Nucleus accumbens (tissue), 56 donors: Measurements from ENCODE around the gene ZSCAN30.

ENCODE experiments used
- DNase-seq, 56 donors: peaks; one replicate each; lab custom pipeline; 2025; lab: John Stamatoyannopoulos, UW

Gene ZSCAN30

GRCh38 chr18:35290094-35290735 is at the start of gene ZSCAN30:
ZSCAN30 (minus strand) TSS chr18:35290229; CDS start chr18:35264352, 25,877 bp downstream.
- peak; percentile 60 to 96 (median 92) for DNase-seq

- no peak for DNase-seq
These were observed 47.3 kb upstream of the ZSCAN30 start for GRCh38 chr18:35337286-35337685.

GRCh38 chr18:35335866-35336265 is 45.8 kb upstream of the ZSCAN30 start:
- no peak for DNase-seq

- DNase-seq: no peak
These were observed 44.8 kb upstream of the ZSCAN30 start for GRCh38 chr18:35334821-35335220.

GRCh38 chr18:35334212-35334611 is 44.2 kb upstream of the ZSCAN30 start:
- DNase-seq: no peak

- no peak for DNase-seq
These were observed 41.5 kb upstream of the ZSCAN30 start for GRCh38 chr18:35331367-35332087.

- no peak for DNase-seq
These were observed 38.8 kb upstream of the ZSCAN30 start for GRCh38 chr18:35328868-35329267.

GRCh38 chr18:35326695-35327387 is 36.8 kb upstream of the ZSCAN30 start:
- DNase-seq: no peak

- no peak for DNase-seq
These were observed 35.1 kb upstream of the ZSCAN30 start for GRCh38 chr18:35324926-35325655.

- DNase-seq: no peak
These were observed 32.7 kb upstream of the ZSCAN30 start for GRCh38 chr18:35322486-35323458.

GRCh38 chr18:35311496-35311895 is 21.5 kb upstream of the ZSCAN30 start:
- no peak for DNase-seq

- no peak for DNase-seq
These were observed 16.7 kb upstream of the ZSCAN30 start for GRCh38 chr18:35306588-35307250.

GRCh38 chr18:35303610-35304009 is 13.6 kb upstream of the ZSCAN30 start:
- no peak for DNase-seq

GRCh38 chr18:35296060-35296459 is 6.0 kb upstream of the ZSCAN30 start:
- no peak for DNase-seq

- DNase-seq: no peak
These were observed 1.1 kb upstream of the ZSCAN30 start for GRCh38 chr18:35291166-35291565.

- DNase-seq: peak in 13 of 56 donors; percentile 6 to 66 (median 37)
These were observed 319 bp downstream of the ZSCAN30 start for GRCh38 chr18:35289727-35290093.

GRCh38 chr18:35289293-35289692 is 736 bp downstream of the ZSCAN30 start:
- no peak for DNase-seq

GRCh38 chr18:35284841-35285240 is 5.2 kb downstream of the ZSCAN30 start:
- DNase-seq: no peak
